Activated T-helper 2 cell treated with anti-CD3 and anti-CD28 coated beads, Interferon-gamma antibody, Interleukin-2, Interleukin-4, amounts not matched to agents 10 μg/mL and 5 μg/mL and 100 μg/mL, durations not matched to agents 14 hours and 24 hours and 36 hours (primary cell): Measurements from ENCODE around the gene NT5C3A. TPM values are rescaled to one million over a fixed set of nuclear protein-coding genes. Genes with fewer than 3 reads are reported as not detected.

Experiments
- DNase-seq: peaks from one replicate; pipeline ENCODE4 v3.0.0; 2021; ENCODE audit warnings: low spot score
- H3K27ac Mint-ChIP-seq: one replicate; pipeline ENCODE4 v1.8.0; 2021; ENCODE audit warnings: mixed read lengths
- H3K27me3 Mint-ChIP-seq: one replicate; pipeline ENCODE4 v1.8.0; 2021; ENCODE audit warnings: low read depth, mixed read lengths
- H3K36me3 Mint-ChIP-seq: one replicate; pipeline ENCODE4 v1.8.0; 2021; ENCODE audit warnings: low read depth, mixed read lengths
- H3K4me1 Mint-ChIP-seq: one replicate; pipeline ENCODE4 v1.8.0; 2021; ENCODE audit warnings: low read depth, mixed read lengths
- H3K4me3 Mint-ChIP-seq: one replicate; pipeline ENCODE4 v1.8.0; 2021; ENCODE audit warnings: low read depth, mild to moderate bottlenecking, moderate library complexity, mixed read lengths
- H3K9me3 Mint-ChIP-seq: one replicate; pipeline ENCODE4 v1.8.0; 2021; ENCODE audit warnings: mixed read lengths
- intact Hi-C: fragments of 100-400 bp; cut with micrococcal nuclease; formaldehyde crosslinking; loops from one replicate; pipeline ENCODE4 v1.15.1; 2023
- total RNA-seq: library from RNA; stranded (reverse); gene quantifications from 2 replicates; pipeline ENCODE4 v1.2.3, GENCODE V29; 2022

Gene NT5C3A
- total RNA-seq, 1 donor from 2014 or later, result 30.0 TPM

- no peaks in the 10 kb centered on the region for H3K4me1 Mint-ChIP-seq
- peaks cover 32% of the 10 kb centered on the region for H3K36me3 Mint-ChIP-seq
- no peak for DNase-seq
- no peak overlapping the region for H3K4me3 Mint-ChIP-seq
- intact Hi-C loops, result no loop called here
- H3K9me3 Mint-ChIP-seq, result no peaks in the 10 kb centered on the region
- no peak overlapping the region for H3K27ac Mint-ChIP-seq
- no peaks in the 10 kb centered on the region for H3K27me3 Mint-ChIP-seq
These were observed 29.1 kb upstream of the NT5C3A start for GRCh38 chr7:33091641-33092191.

GRCh38 chr7:33091111-33091531 lies 28.5 kb upstream of the NT5C3A start:
- Mint-ChIP-seq H3K9me3 (no peaks in the 10 kb centered on the region), H3K4me3 (no peak overlapping the region), H3K36me3 (peaks cover 26% of the 10 kb centered on the region), H3K27ac (no peak overlapping the region), H3K4me1 (no peaks in the 10 kb centered on the region), H3K27me3 (no peaks in the 10 kb centered on the region)
- no peak for DNase-seq
- intact Hi-C loops, result no loop called here

- Mint-ChIP-seq H3K9me3 (no peaks in the 10 kb centered on the region), H3K4me1 (no peaks in the 10 kb centered on the region), H3K4me3 (no peak overlapping the region), H3K27ac (no peak overlapping the region), H3K36me3 (peaks cover 12% of the 10 kb centered on the region), H3K27me3 (peaks cover 3% of the 10 kb centered on the region)
- intact Hi-C loops, result no loop called here
- no peak for DNase-seq
These were observed 26.6 kb upstream of the NT5C3A start for GRCh38 chr7:33089142-33089541.

GRCh38 chr7:33087858-33088257 lies 25.3 kb upstream of the NT5C3A start:
- no peak for DNase-seq
- intact Hi-C loops, result no loop called here
- Mint-ChIP-seq H3K27me3 (peaks cover 5% of the 10 kb centered on the region), H3K27ac (no peak overlapping the region), H3K36me3 (peaks cover 6% of the 10 kb centered on the region), H3K4me1 (no peaks in the 10 kb centered on the region), H3K9me3 (no peaks in the 10 kb centered on the region), H3K4me3 (no peak overlapping the region)

- no peak overlapping the region for H3K4me3 Mint-ChIP-seq
- DNase-seq, result no peak
- H3K4me1 Mint-ChIP-seq, result no peaks in the 10 kb centered on the region
- intact Hi-C loops, result no loop called here
- H3K9me3 Mint-ChIP-seq, result no peaks in the 10 kb centered on the region
- no peak overlapping the region for H3K27ac Mint-ChIP-seq
- H3K36me3 Mint-ChIP-seq, result peaks cover under 1% of the 10 kb centered on the region
- H3K27me3 Mint-ChIP-seq, result peaks cover 6% of the 10 kb centered on the region
These were observed 24.8 kb upstream of the NT5C3A start for GRCh38 chr7:33087356-33087755.

- H3K4me1 Mint-ChIP-seq, result peaks cover 7% of the 10 kb centered on the region
- H3K9me3 Mint-ChIP-seq, result no peaks in the 10 kb centered on the region
- H3K27ac Mint-ChIP-seq, result no peak overlapping the region
- peaks cover 34% of the 10 kb centered on the region for H3K27me3 Mint-ChIP-seq
- intact Hi-C loops, result no loop called here
- no peaks in the 10 kb centered on the region for H3K36me3 Mint-ChIP-seq
- DNase-seq, result no peak
- no peak overlapping the region for H3K4me3 Mint-ChIP-seq
These were observed 17.5 kb upstream of the NT5C3A start for GRCh38 chr7:33079763-33080690.

- intact Hi-C loops, result no loop called here
- Mint-ChIP-seq H3K9me3 (no peaks in the 10 kb centered on the region), H3K36me3 (no peaks in the 10 kb centered on the region), H3K4me3 (no peak overlapping the region), H3K27me3 (peaks cover 34% of the 10 kb centered on the region), H3K4me1 (peaks cover 7% of the 10 kb centered on the region), H3K27ac (no peak overlapping the region)
- no peak for DNase-seq
These were observed 16.5 kb upstream of the NT5C3A start for GRCh38 chr7:33079096-33079495.

GRCh38 chr7:33076737-33077136 lies 14.2 kb upstream of the NT5C3A start:
- H3K4me3 Mint-ChIP-seq, result no peak overlapping the region

DNA sequence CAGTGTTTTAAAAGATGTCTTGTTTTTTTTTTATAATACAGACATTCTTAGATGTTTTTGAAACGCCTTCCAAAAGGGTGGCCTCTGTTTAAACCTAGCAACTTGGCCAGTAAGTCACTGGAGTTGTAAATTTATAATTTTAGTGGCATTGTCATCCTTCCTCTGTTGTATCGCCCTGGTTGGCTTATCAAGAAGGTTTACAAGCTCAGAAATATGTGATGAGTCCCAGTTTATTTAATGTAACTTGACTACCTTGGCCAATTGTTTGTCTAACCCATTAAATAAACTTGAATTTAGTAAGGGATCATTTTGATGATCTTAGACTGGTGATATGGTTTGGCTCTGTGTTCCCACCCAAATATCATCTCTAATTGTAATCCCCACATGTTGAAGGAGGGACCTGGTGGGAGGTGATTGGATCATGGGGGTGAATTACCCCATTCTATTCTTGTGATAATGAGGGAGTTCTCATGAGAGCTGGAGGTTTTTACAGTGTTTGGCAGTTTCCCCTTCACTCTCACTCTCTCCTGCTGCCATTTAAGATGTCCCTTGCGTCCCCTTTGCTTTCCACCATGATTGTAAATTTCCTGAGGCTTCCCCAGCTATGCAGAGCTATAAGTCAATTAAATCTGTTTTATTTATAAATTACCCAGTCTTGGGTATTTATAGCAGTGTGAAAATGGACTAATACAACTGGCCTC lies 13.4 kb upstream of the NT5C3A start:
- Mint-ChIP-seq H3K9me3 (peaks cover 11% of the 10 kb centered on the region), H3K36me3 (no peaks in the 10 kb centered on the region), H3K4me3 (no peak overlapping the region), H3K4me1 (peaks cover 7% of the 10 kb centered on the region), H3K27ac (no peak overlapping the region), H3K27me3 (peaks cover 40% of the 10 kb centered on the region)
- no peak for DNase-seq
- intact Hi-C loops, result no loop called here

More at GRCh38 chr7:33076737-33077136, 14.2 kb upstream of the NT5C3A start:
- peaks cover 41% of the 10 kb centered on the region for H3K27me3 Mint-ChIP-seq
- H3K4me1 Mint-ChIP-seq, result peaks cover 7% of the 10 kb centered on the region
- DNase-seq, result no peak
- H3K36me3 Mint-ChIP-seq, result no peaks in the 10 kb centered on the region
- peaks cover 3% of the 10 kb centered on the region for H3K9me3 Mint-ChIP-seq
- no peak overlapping the region for H3K27ac Mint-ChIP-seq
- intact Hi-C loops, result no loop called here

DNA sequence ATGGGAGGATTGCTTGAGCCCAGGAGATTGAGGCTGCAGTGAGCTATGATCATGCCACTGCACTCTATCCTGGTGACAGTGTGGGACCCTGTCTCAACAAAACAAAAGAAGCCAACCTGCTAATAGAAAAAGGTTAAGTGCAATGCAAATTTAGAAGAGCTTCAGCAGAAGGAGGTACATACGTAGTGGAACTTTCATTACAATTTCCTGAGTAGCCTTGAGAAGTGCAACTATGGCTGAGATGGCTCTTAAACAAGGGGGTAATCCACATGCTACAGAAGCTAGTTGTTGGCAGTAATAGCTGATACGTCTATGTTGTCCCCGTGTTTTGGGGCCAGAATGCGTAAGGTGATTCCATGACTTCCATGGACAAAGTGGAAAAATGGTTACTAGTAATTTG lies 10.7 kb upstream of the NT5C3A start:
- Mint-ChIP-seq H3K27me3 (peaks cover 29% of the 10 kb centered on the region), H3K9me3 (peaks cover 30% of the 10 kb centered on the region), H3K4me1 (peaks cover 7% of the 10 kb centered on the region), H3K36me3 (no peaks in the 10 kb centered on the region), H3K27ac (no peak overlapping the region), H3K4me3 (no peak overlapping the region)
- intact Hi-C loops, result no loop called here
- DNase-seq, result no peak

DNA sequence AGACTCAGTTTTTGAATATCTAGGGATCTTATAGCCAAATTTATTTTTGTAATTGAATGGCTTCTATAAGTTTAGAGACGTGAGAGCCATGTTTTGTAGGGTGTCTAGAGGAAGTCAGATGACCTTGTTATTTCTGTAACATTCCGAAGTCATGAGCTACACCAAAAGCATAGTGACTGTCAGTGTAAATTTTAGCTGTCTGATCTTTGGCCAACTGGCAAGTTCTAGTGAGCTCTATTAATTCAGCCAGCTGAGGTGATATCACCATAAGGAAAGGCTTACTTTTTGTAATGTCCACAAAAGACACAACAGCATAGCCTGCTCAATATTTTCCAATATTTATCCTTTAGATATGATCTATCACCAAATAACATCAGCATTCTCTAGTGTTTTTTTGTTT lies 9.9 kb upstream of the NT5C3A start:
- H3K36me3 Mint-ChIP-seq, result no peaks in the 10 kb centered on the region
- intact Hi-C loops, result no loop called here
- no peak overlapping the region for H3K27ac Mint-ChIP-seq
- H3K9me3 Mint-ChIP-seq, result peaks cover 30% of the 10 kb centered on the region
- peaks cover 5% of the 10 kb centered on the region for H3K4me1 Mint-ChIP-seq
- H3K27me3 Mint-ChIP-seq, result peaks cover 24% of the 10 kb centered on the region
- no peak for DNase-seq
- no peak overlapping the region for H3K4me3 Mint-ChIP-seq

GRCh38 chr7:33070831-33071230 lies 8.3 kb upstream of the NT5C3A start:
- intact Hi-C loops, result no loop called here
- Mint-ChIP-seq H3K27me3 (peaks cover 23% of the 10 kb centered on the region), H3K4me3 (no peak overlapping the region), H3K27ac (no peak overlapping the region), H3K9me3 (peaks cover 37% of the 10 kb centered on the region), H3K4me1 (no peaks in the 10 kb centered on the region), H3K36me3 (peaks cover 6% of the 10 kb centered on the region)
- DNase-seq, result no peak

DNA sequence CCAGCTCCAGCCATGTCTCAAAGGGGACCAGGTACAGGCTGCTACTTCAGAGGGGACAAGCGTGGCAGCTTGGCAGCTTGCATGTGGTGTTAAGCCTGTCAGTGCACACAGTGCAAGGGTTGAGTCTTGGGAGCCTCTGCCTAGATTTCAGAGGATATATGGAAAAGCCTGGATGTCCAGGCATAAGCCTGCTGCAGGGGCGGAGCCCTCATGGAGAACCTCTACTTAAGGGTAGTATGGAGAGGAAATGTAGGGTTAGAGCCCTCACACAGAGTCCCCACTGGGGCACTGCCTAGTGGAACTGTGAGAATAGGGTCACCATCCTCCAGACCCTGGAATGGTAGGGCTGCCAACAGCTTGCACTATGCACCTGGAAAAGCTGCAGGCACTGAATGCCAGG lies 7.7 kb upstream of the NT5C3A start:
- Mint-ChIP-seq H3K4me3 (no peak overlapping the region), H3K9me3 (peaks cover 40% of the 10 kb centered on the region), H3K27me3 (peaks cover 18% of the 10 kb centered on the region), H3K4me1 (no peaks in the 10 kb centered on the region), H3K36me3 (peaks cover 7% of the 10 kb centered on the region), H3K27ac (no peak overlapping the region)
- DNase-seq, result no peak
- intact Hi-C loops, result no loop called here
